Motor neuron (in vitro differentiated cells): ENCODE data around the gene SUB1. TPM values are rescaled to one million over a fixed set of nuclear protein-coding genes. Genes with fewer than 3 reads are reported as not detected.
"Not testable (repeated sequence)": the region's sequence is repeated elsewhere in the genome, so short reads cannot be mapped to it uniquely, and the experiment has no call there.

Experiments
- ATAC-seq, 8 experiments: fragments of 200-7000 bp; cut with Tn5 transposase; replicated peaks in 6 of 8; 2 replicates each; pipeline ENCODE4 v1.8.0; 2021; ENCODE audit warnings: mild to moderate bottlenecking in 8 of 8, moderate library complexity in 8 of 8
- H3K27ac ChIP-seq, 2 donors: fragments of 250-450 bp; sonication (Bioruptor Pico); 2 replicates each; pipeline ENCODE4 v1.9.0; 2021; ENCODE audit warnings: antibody characterized with exemption in 2 of 2, mild to moderate bottlenecking in 2 of 2, moderate library complexity in 1 of 2
- H3K4me1 ChIP-seq, 2 donors: fragments of 250-450 bp; sonication (Bioruptor Pico); replicated peaks in 1 of 2; 2 replicates each; pipeline ENCODE4 v1.6.1; 2021; ENCODE audit warnings: antibody characterized with exemption in 2 of 2, mild to moderate bottlenecking in 2 of 2, moderate library complexity in 1 of 2
- H3K4me3 ChIP-seq, 5 donors: fragments of 250-450 bp; sonication (Bioruptor Pico); 2 replicates each; pipeline ENCODE4 v1.9.0; 2021; ENCODE audit warnings: antibody characterized with exemption in 5 of 5, mild to moderate bottlenecking in 5 of 5, moderate library complexity in 4 of 5
- WGBS, 10 experiments: fragments of 450-650 bp; shearing (Covaris generic); methylation state at CpG; one replicate each; pipeline ENCODE4 v1.0.0; 2022; 5-methylcytosine and 5-hydroxymethylcytosine counted together
- in situ Hi-C, 9 experiments: fragments of 400-800 bp; cut with MboI; loops; one replicate each; pipeline ENCODE4 v1.15.0; 2021; ENCODE audit warnings: low sequenced_read_pairs in 9 of 9, low pct_unique_long_range_greater_than_20kb in 2 of 9; ENCODE audit not compliant: unreplicated experiment in 9 of 9
- total RNA-seq, 8 experiments: library from RNA; unstranded; fragments of 300-600 nt; gene quantifications; 2 replicates each; pipeline versions ENCODE4 v1.2.3 to v1.2.4, GENCODE V29; 2022

Gene SUB1
- total RNA-seq, 8 experiments from 2014 or later, result 123 to 587 (median 214) TPM

GRCh38 chr5:32552491-32552890 lies 32.9 kb upstream of the SUB1 start:
- H3K27ac ChIP-seq, H3K4me1 ChIP-seq, in situ Hi-C loops, H3K4me3 ChIP-seq, ATAC-seq: not testable (repeated sequence)
- WGBS, 10 experiments, result 80 to 100% (median 91%) methylated on average over 2 to 6 of the region's 6 CpGs; no CpG with 5 or more reads in 4 of the 10 experiments

- Histone ChIP-seq H3K4me3 (no peak overlapping the region), H3K4me1 (no peaks in the 10 kb centered on the region), H3K27ac (no peak overlapping the region)
- no peak for ATAC-seq
- in situ Hi-C loops, result no loop called here
- WGBS, 10 experiments, result 60 to 80% (median 77%) methylated on average over 1 to 6 of the region's 10 CpGs; no CpG with 5 or more reads in 5 of the 10 experiments
These were observed 32.4 kb upstream of the SUB1 start for GRCh38 chr5:32552936-32553335.

GRCh38 chr5:32554181-32554780 lies 31.1 kb upstream of the SUB1 start:
- WGBS, 10 experiments, result 35 to 91% (median 72%) methylated on average over 2 of the region's 2 CpGs; no CpG with 5 or more reads in 2 of the 10 experiments
- H3K4me1 ChIP-seq, H3K4me3 ChIP-seq, in situ Hi-C loops, ATAC-seq, H3K27ac ChIP-seq: not testable (repeated sequence)

GRCh38 chr5:32556543-32556942 lies 28.8 kb upstream of the SUB1 start:
- H3K4me3 ChIP-seq, in situ Hi-C loops, H3K4me1 ChIP-seq, ATAC-seq, H3K27ac ChIP-seq: not testable (repeated sequence)
- 60 to 64% methylated on average over 1 to 3 of the region's 6 CpGs; no CpG with 5 or more reads in 8 of the 10 experiments for WGBS, 10 experiments

GRCh38 chr5:32559411-32559810 lies 25.9 kb upstream of the SUB1 start:
- in situ Hi-C loops, result no loop called here
- Histone ChIP-seq H3K27ac (no peak overlapping the region), H3K4me3 (no peak overlapping the region), H3K4me1 (peaks cover 2 to 4% of the 10 kb centered on the region in 2 donors)
- ATAC-seq, result peak in 3 of 8 experiments; percentile 36 to 57 (median 38)

- no peak overlapping the region for H3K4me3 ChIP-seq
These were observed 25.4 kb upstream of the SUB1 start for GRCh38 chr5:32559921-32560320.

GRCh38 chr5:32562056-32562455 lies 23.3 kb upstream of the SUB1 start:
- no peak for ATAC-seq
- Histone ChIP-seq H3K4me3 (no peak overlapping the region), H3K4me1 (peaks cover 2 to 8% of the 10 kb centered on the region in 2 donors), H3K27ac (no peak overlapping the region)
- in situ Hi-C loops, result no loop called here
- 57 to 100% (median 90%) methylated on average over 1 to 2 of the region's 2 CpGs; no CpG with 5 or more reads in 5 of the 10 experiments for WGBS, 10 experiments

More at GRCh38 chr5:32559921-32560320, 25.4 kb upstream of the SUB1 start:
- ATAC-seq, result no peak
- Histone ChIP-seq H3K4me1 (peaks cover 2 to 6% of the 10 kb centered on the region in 2 donors), H3K27ac (no peak overlapping the region)
- in situ Hi-C loops, result no loop called here

- ATAC-seq, result peak in 5 of 8 experiments; percentile 42 to 91 (median 64)
- in situ Hi-C loops, result no loop called here
- H3K4me3 ChIP-seq, result no peak overlapping the region
- peaks cover 2 to 8% of the 10 kb centered on the region in 2 donors for H3K4me1 ChIP-seq
- H3K27ac ChIP-seq, result no peak overlapping the region
These were observed 22.5 kb upstream of the SUB1 start for GRCh38 chr5:32562843-32563242.

GRCh38 chr5:32563614-32564013 lies 21.7 kb upstream of the SUB1 start:
- Histone ChIP-seq H3K4me1 (peaks cover 2 to 8% of the 10 kb centered on the region in 2 donors), H3K27ac (no peak overlapping the region), H3K4me3 (no peak overlapping the region)
- in situ Hi-C loops, result no loop called here
- ATAC-seq, result no peak
- 50 to 100% (median 92%) methylated on average over 1 to 2 of the region's 2 CpGs; no CpG with 5 or more reads in 4 of the 10 experiments for WGBS, 10 experiments

GRCh38 chr5:32565145-32565544 lies 20.2 kb upstream of the SUB1 start:
- Histone ChIP-seq H3K4me1 (peaks cover 2 to 8% of the 10 kb centered on the region in 2 donors), H3K4me3 (no peak overlapping the region), H3K27ac (no peak overlapping the region)
- in situ Hi-C loops, result no loop called here
- peak in 1 of 8 experiments; percentile 15 for ATAC-seq
- 17 to 86% (median 49%) methylated on average over 1 of the region's 1 CpG; no CpG with 5 or more reads in 2 of the 10 experiments for WGBS, 10 experiments

GRCh38 chr5:32566319-32567111 lies 18.8 kb upstream of the SUB1 start:
- ATAC-seq, result no peak
- 79 to 100% (median 89%) methylated on average over 1 to 3 of the region's 3 CpGs; no CpG with 5 or more reads in 2 of the 10 experiments for WGBS, 10 experiments
- in situ Hi-C loops, result no loop called here

GRCh38 chr5:32571128-32571527 lies 14.2 kb upstream of the SUB1 start:
- 0 to 70% (median 29%) methylated on average over 1 of the region's 1 CpG; no CpG with 5 or more reads in 5 of the 10 experiments for WGBS, 10 experiments
- in situ Hi-C loops, result no loop called here
- no peak overlapping the region for H3K4me3 ChIP-seq
- no peak for ATAC-seq
- H3K4me1 ChIP-seq, result no peaks in the 10 kb centered on the region
- no peak overlapping the region for H3K27ac ChIP-seq

More at GRCh38 chr5:32566319-32567111, 18.8 kb upstream of the SUB1 start:
- no peak overlapping the region for H3K27ac ChIP-seq
- no peak overlapping the region for H3K4me3 ChIP-seq
- peaks cover 2 to 8% of the 10 kb centered on the region in 2 donors for H3K4me1 ChIP-seq

GRCh38 chr5:32572778-32573480 lies 12.4 kb upstream of the SUB1 start:
- H3K27ac ChIP-seq, result no peak overlapping the region
- no peak overlapping the region for H3K4me3 ChIP-seq
- no peaks in the 10 kb centered on the region for H3K4me1 ChIP-seq
- ATAC-seq, result no peak
- WGBS, 10 experiments, result 77 to 100% (median 92%) methylated on average over 1 to 8 of the region's 8 CpGs
- in situ Hi-C loops, result no loop called here
